Measurements from ENCODE around the gene LPAR2.
"Not testable (repeated sequence)": the region's sequence is repeated elsewhere in the genome, so short reads cannot be mapped to it uniquely, and the experiment has no call there.

GRCh38 chr19:19665420-19665948 is 37.5 kb upstream of the LPAR2 start:
- TF ChIP-seq, protein P1, sequence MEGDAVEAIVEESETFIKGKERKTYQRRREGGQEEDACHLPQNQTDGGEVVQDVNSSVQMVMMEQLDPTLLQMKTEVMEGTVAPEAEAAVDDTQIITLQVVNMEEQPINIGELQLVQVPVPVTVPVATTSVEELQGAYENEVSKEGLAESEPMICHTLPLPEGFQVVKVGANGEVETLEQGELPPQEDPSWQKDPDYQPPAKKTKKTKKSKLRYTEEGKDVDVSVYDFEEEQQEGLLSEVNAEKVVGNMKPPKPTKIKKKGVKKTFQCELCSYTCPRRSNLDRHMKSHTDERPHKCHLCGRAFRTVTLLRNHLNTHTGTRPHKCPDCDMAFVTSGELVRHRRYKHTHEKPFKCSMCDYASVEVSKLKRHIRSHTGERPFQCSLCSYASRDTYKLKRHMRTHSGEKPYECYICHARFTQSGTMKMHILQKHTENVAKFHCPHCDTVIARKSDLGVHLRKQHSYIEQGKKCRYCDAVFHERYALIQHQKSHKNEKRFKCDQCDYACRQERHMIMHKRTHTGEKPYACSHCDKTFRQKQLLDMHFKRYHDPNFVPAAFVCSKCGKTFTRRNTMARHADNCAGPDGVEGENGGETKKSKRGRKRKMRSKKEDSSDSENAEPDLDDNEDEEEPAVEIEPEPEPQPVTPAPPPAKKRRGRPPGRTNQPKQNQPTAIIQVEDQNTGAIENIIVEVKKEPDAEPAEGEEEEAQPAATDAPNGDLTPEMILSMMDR (optimal IDR thresholded peaks at IDR 0.05 in 1 of 3, IDR thresholded peaks at IDR 0.05 in 1 of 3, conservative IDR thresholded peaks at IDR 0.05 in 1 of 3; ENCODE audit: extremely low read depth in 1 of 3, insufficient read depth in 2 of 3, low read length in 3 of 3), result not testable (repeated sequence)
- TF ChIP-seq EZH2 (IDR thresholded peaks at IDR 0.05; ENCODE audit: low read length), result not testable (repeated sequence)

All from keratinocyte (primary cell).